UCSD-AML1 (cell line): ENCODE measurements around the gene LDAH.

Experiments
- DNase-seq: peaks from one replicate; lab custom pipeline; 2025; ENCODE audit not compliant: unreplicated experiment; lab: John Stamatoyannopoulos, UW

The LDAH gene

GRCh38 chr2:20684581-20685063 is 138.3 kb downstream of the LDAH start:
- no peak for DNase-seq

GRCh38 chr2:20682167-20682920 is 140.6 kb downstream of the LDAH start:
- no peak for DNase-seq

- no peak for DNase-seq
Observed at GRCh38 chr2:20680744-20681375, 142.0 kb downstream of the LDAH start.

- DNase-seq, result no peak
Observed at GRCh38 chr2:20678780-20679179, 144.1 kb downstream of the LDAH start.

- DNase-seq, result no peak
Observed at GRCh38 chr2:20678086-20678395, 144.9 kb downstream of the LDAH start.

- DNase-seq, result no peak
Observed at GRCh38 chr2:20677301-20678085, 145.4 kb downstream of the LDAH start.

GRCh38 chr2:20676353-20677215 is 146.3 kb downstream of the LDAH start:
- no peak for DNase-seq

- peak; percentile 37 for DNase-seq
Observed at GRCh38 chr2:20675701-20676352, 147.1 kb downstream of the LDAH start.

- no peak for DNase-seq
Observed at GRCh38 chr2:20674974-20675679, 147.8 kb downstream of the LDAH start.

- no peak for DNase-seq
Observed at GRCh38 chr2:20674309-20674965, 148.5 kb downstream of the LDAH start.

GRCh38 chr2:20673686-20674308 is 149.1 kb downstream of the LDAH start:
- DNase-seq, result no peak

- DNase-seq, result no peak
Observed at GRCh38 chr2:20672201-20672951, 150.5 kb downstream of the LDAH start.

GRCh38 chr2:20671736-20672080 is 151.2 kb downstream of the LDAH start:
- DNase-seq, result no peak

GRCh38 chr2:20671036-20671735 is 151.7 kb downstream of the LDAH start:
- no peak for DNase-seq

GRCh38 chr2:20670315-20671035 is 152.4 kb downstream of the LDAH start:
- DNase-seq, result no peak

GRCh38 chr2:20669562-20670314 is 153.2 kb downstream of the LDAH start:
- no peak for DNase-seq
